Psoas muscle (tissue), 8 donors: ENCODE results near the gene ARL16. TPM values are rescaled to one million over a fixed set of nuclear protein-coding genes. Genes with fewer than 3 reads are reported as not detected.

ENCODE experiments used
- ATAC-seq, 4 donors: fragments of 200-7000 bp; cut with Tn5 transposase; one replicate each; pipeline ENCODE4 v1.9.1; 2020; ENCODE audit warnings: moderate library complexity in 3 of 4, mild to moderate bottlenecking in 2 of 4
- DNase-seq, 2 donors: peaks; one replicate each; pipeline ENCODE4 v3.0.0-alpha.2; 2020
- H3K27ac ChIP-seq: fragments of 200-600 bp; one replicate; pipeline ENCODE4 v1.8.0; 2022
- H3K27me3 ChIP-seq, 3 donors: fragments of 200-600 bp in 1 of 3; one replicate each; pipeline versions ENCODE4 v1.6.1 to v1.8.0; 2013 to 2022; ENCODE audit warnings: low read length in 2 of 3, mild to moderate bottlenecking in 2 of 3, moderate library complexity in 1 of 3; ENCODE audit not compliant: insufficient read depth in 3 of 3
- H3K36me3 ChIP-seq, 2 donors: fragments of 200-600 bp in 1 of 2; one replicate each; pipeline versions ENCODE4 v1.6.1 to v1.8.0; 2013 to 2022; ENCODE audit warnings: low read depth in 1 of 2, mild to moderate bottlenecking in 1 of 2, moderate library complexity in 1 of 2; ENCODE audit not compliant: insufficient read depth in 1 of 2
- H3K4me1 ChIP-seq: fragments of 200-600 bp; one replicate; pipeline ENCODE4 v1.8.0; 2022
- H3K4me3 ChIP-seq: fragments of 200-600 bp; one replicate; pipeline ENCODE4 v1.8.0; 2022; ENCODE audit warnings: mild to moderate bottlenecking
- H3K9me3 ChIP-seq: fragments of 200-600 bp; one replicate; pipeline ENCODE4 v1.8.0; 2022
- CTCF ChIP-seq: fragments of 200-600 bp; IDR thresholded peaks from one replicate; pipeline ENCODE4 v1.8.0; 2022; ENCODE audit warnings: antibody characterized with exemption
- WGBS, 3 donors: extraction: QIAGEN DNeasy Blood & Tissue Kit; methylation state at CpG; one replicate each; pipeline versions ENCODE4 v1.1.6 to v1.1.7; 2013; 5-methylcytosine and 5-hydroxymethylcytosine counted together
- intact Hi-C, 2 donors: fragments of 100-400 bp; cut with DNase I; formaldehyde crosslinking; loops; one replicate each; pipeline versions ENCODE4 v1.11.0 to v1.14.2; 2022
- polyA plus RNA-seq, 3 donors: library from polyadenylated mRNA; stranded (reverse); fragments of 200-250 nt; gene quantifications; one replicate each; pipeline ENCODE4 v1.2.3, GENCODE V29; 2013
- total RNA-seq, 4 donors: library from RNA; stranded (reverse); fragmentation: NEBNext Ultra II Directional in 2 of 4; extraction: Animal tissue kit (Norgen Biotek cat#: 25700) in 2 of 4; gene quantifications; one replicate each; pipeline versions ENCODE4 v1.2.1 to v1.2.4, GENCODE V29; 2021 to 2023
- donor health status: healthy with polysubstance abuse.
- donor health status: DM: no; HTN: no; CAD: no; lungs with moderate emphysema.
- donor health status: Bipolar disorder and iron deficiency.
- donor health status: healthy.
- donor health status: DM: yes; HTN: yes; CAD: no.
- donor health status: DM: no; HTN: no; CAD: no.
- donor health status: DM: no; HTN: no; CAD: no.
- donor health status: DM: yes; HTN: yes; CAD: no.

ARL16 gene
- total and polyA plus RNA-seq, 7 donors: 7.8 to 29.3 (median 15.6) TPM

DNA sequence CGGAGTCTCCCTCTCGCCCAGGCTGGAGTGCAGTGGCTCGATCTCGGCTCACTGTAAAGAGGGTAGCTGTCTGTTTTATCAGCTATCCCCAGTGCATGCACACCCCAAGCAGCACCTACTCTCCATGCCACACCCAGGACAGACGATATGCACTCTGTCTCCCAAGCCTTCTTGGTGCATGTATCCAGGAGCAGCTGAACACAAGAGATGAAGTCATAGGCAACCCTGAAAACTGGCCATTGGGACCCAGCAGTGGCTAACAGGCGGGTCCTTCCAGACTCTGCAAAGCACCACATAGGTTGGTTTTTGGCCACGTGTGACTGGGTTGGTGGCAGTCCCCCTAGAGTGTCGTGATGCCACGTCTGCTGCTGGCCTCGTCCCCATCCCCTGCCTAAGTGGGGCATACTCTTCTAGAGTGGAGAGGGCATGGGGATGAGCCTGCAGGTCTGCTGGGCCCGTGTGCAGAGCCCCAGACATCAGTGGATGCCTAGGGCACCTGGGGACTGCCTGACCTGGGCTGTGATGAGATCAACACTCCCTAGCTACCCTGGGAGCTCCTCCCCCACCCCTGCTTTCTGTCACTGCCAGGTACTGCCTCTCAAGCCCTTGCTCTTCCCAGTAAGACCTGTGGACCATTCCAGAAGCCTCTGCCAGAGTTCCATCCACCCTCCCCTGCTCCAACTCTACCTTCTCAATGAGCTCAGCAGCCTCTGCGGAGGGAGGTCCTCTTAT lies 36.6 kb downstream of the ARL16 start:
- no peak overlapping the region for H3K27ac ChIP-seq
- H3K4me3 ChIP-seq: no peak overlapping the region
- peaks cover 0 to 42% (median 18%) of the 10 kb centered on the region in 3 donors for H3K27me3 ChIP-seq
- TF ChIP-seq CTCF: no peak
- no peaks in the 10 kb centered on the region for H3K9me3 ChIP-seq
- ATAC-seq: no peak
- intact Hi-C loops: no loop called here
- no peaks in the 10 kb centered on the region for H3K36me3 ChIP-seq
- DNase-seq: no peak
- WGBS, 3 donors: 58 to 64% (median 58%) methylated on average over 12 of the region's 12 CpGs
- no peaks in the 10 kb centered on the region for H3K4me1 ChIP-seq

DNA sequence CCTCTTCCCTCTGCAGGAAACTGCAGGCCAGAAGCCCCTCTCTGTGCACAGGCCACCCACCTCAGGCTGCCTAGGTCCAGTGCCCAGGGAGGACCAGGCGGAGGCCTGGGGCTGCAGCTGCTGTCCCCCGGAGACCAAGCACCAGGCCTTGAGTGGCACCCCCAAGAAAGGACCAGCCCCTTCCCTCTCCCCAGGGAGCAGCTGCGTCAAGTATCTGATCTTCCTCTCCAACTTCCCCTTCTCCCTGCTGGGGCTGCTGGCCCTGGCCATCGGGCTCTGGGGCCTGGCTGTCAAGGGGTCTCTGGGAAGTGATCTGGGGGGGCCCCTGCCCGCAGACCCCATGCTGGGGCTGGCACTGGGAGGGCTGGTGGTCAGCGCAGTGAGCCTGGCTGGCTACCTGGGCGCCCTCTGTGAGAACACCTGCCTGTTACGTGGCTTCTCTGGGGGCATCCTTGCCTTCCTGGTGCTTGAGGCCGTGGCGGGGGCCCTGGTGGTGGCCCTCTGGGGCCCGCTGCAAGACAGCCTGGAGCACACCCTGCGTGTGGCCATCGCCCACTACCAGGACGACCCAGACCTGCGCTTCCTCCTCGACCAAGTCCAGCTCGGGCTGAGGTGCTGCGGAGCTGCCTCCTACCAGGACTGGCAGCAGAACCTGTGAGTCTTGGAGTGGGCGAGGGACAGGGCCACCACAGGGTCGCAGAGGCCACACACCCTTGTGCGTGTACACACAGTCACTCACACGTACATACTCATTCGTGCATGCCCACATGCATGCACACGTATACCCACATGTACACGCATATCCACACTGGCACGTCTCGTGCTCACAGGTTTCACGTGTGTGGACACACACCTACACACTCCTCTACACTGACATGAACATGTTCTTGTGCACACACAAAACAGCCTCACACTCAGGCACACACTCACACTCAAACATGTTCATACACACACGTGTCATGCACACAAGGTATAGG lies 38.3 kb downstream of the ARL16 start:
- H3K9me3 ChIP-seq: no peaks in the 10 kb centered on the region
- no peak overlapping the region for H3K4me3 ChIP-seq
- no peaks in the 10 kb centered on the region for H3K4me1 ChIP-seq
- TF ChIP-seq CTCF: no peak
- H3K27me3 ChIP-seq: peaks cover 0 to 32% (median 16%) of the 10 kb centered on the region in 3 donors
- ATAC-seq (no peak), DNase-seq (no peak)
- intact Hi-C loops: no loop called here
- no peaks in the 10 kb centered on the region for H3K36me3 ChIP-seq
- WGBS, 3 donors: 83 to 88% (median 88%) methylated on average over 27 to 29 of the region's 29 CpGs
- H3K27ac ChIP-seq: no peak overlapping the region

DNA sequence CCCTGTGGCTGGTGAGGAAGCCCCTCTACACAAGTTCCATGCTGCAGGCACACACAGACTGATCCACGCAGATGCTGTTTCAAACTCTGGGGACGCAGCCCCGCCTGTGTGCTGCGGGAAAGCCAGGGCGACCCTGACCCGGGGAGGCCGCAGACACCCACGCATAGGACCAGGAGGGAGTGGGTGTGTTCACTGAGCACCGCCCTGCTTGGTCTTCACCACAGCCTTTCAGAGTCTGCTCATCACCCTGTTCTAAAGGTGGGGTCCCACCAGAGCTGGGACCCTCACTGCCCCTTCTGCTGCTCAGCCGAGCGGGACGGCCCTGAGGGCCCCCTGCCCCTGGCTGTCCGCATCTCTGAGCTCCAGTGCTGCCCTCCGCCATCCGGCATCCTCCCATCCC lies 39.1 kb downstream of the ARL16 start:
- WGBS, 3 donors: 87 to 91% (median 89%) methylated on average over 15 of the region's 15 CpGs
- ATAC-seq: no peak
- Histone ChIP-seq H3K4me3 (no peak overlapping the region), H3K4me1 (no peaks in the 10 kb centered on the region), H3K27me3 (peaks cover 0 to 26% (median 14%) of the 10 kb centered on the region in 3 donors), H3K27ac (no peak overlapping the region), H3K36me3 (no peaks in the 10 kb centered on the region), H3K9me3 (no peaks in the 10 kb centered on the region)
- intact Hi-C loops: no loop called here
- no peak for TF ChIP-seq CTCF
- no peak for DNase-seq

GRCh38 chr17:81641825-81642489 lies 41.6 kb downstream of the ARL16 start:
- 91 to 93% (median 91%) methylated on average over 14 to 17 of the region's 17 CpGs for WGBS, 3 donors
- no peaks in the 10 kb centered on the region for H3K36me3 ChIP-seq
- ATAC-seq (no peak), DNase-seq (no peak)
- H3K9me3 ChIP-seq: no peaks in the 10 kb centered on the region
- peaks cover 0 to under 1% (median under 1%) of the 10 kb centered on the region in 3 donors for H3K27me3 ChIP-seq
- intact Hi-C loops: no loop called here
- TF ChIP-seq CTCF: no peak
- H3K4me1 ChIP-seq: peaks cover 7% of the 10 kb centered on the region
- H3K27ac ChIP-seq: no peak overlapping the region
- no peak overlapping the region for H3K4me3 ChIP-seq
